Neutrophil (primary cell): ENCODE measurements around the gene PCBD1.

ENCODE experiments used
- H3K27ac ChIP-seq: fragments of 200-600 bp; sonication (generic); 2 replicates; pipeline ENCODE4 v1.5.1; 2016; ENCODE audit warnings: mild to moderate bottlenecking, moderate library complexity
- H3K27me3 ChIP-seq: fragments of 200-600 bp; sonication (generic); 2 replicates; pipeline ENCODE4 v1.6.0; 2016; ENCODE audit warnings: mild to moderate bottlenecking
- H3K36me3 ChIP-seq: fragments of 200-600 bp; sonication (generic); 2 replicates; pipeline ENCODE4 v1.5.1; 2017
- H3K4me1 ChIP-seq, 2 experiments: fragments of 200-600 bp in 1 of 2; sonication (generic) in 1 of 2; 1 replicate in 1 of 2; 2 replicates in 1 of 2; pipeline versions ENCODE4 v1.5.1 to v1.6.1; 2013 to 2016; ENCODE audit warnings: low read depth in 1 of 2, low read length in 1 of 2, mild to moderate bottlenecking in 1 of 2, moderate library complexity in 1 of 2; ENCODE audit not compliant: control insufficient read depth in 1 of 2, insufficient read depth in 1 of 2
- H3K4me3 ChIP-seq, 2 experiments: fragments of 200-600 bp in 1 of 2; sonication (generic) in 1 of 2; 1 replicate in 1 of 2; 2 replicates in 1 of 2; pipeline ENCODE4 v1.5.1; 2013 to 2016; ENCODE audit warnings: low read depth in 1 of 2, low read length in 1 of 2, mild to moderate bottlenecking in 1 of 2, moderate library complexity in 1 of 2
- H3K9me3 ChIP-seq: fragments of 200-600 bp; sonication (generic); 2 replicates; pipeline ENCODE4 v1.5.1; 2016
- CTCF ChIP-seq: fragments of 200-600 bp; sonication (generic); IDR thresholded peaks from 2 replicates; pipeline ENCODE4 v1.5.1; 2016; ENCODE audit warnings: antibody characterized with exemption

The PCBD1 gene

DNA sequence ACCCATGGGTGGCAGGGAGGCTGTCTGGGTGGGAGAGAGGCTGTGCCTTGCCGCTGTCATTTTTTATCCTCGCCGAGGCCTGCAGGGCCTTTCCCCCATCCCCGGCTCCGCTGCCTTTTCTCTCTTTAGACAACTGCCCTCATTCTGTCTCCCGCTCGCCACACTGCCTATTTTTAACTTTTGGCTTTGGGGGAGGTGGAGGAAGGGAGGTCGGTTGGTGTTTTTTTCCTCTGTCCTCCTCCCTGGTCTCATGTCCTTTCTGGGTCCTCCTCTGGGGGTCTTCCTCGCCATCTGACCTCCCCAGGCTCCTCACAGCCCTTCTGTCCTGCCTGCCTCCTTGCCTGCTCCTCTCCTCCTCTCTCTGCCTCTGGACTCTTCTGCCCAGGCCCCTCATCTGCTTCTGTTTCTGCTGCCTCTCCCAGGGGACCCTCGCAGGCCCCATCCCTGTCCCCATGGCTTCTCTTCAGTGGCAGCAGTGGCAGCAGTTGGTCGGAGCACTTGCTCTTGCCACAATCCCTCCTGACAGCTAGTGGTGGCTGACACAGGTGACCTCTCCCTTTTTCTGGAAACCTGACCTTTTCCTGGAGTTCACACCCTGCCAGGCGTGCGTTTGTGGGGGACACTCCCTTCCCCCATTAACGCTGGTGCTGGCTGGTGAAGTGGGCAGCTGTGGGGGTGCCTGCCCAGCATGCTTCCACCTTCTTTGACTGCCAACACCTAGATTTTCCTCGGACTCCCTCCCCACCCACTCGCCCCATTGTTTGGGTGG lies 19.5 kb upstream of the PCBD1 start:
- H3K27me3 ChIP-seq, result no peaks in the 10 kb centered on the region
- H3K4me1 ChIP-seq, result no peaks in the 10 kb centered on the region
- no peaks in the 10 kb centered on the region for H3K36me3 ChIP-seq
- no peak for TF ChIP-seq CTCF
- no peak overlapping the region for H3K27ac ChIP-seq
- no peak overlapping the region for H3K4me3 ChIP-seq
- H3K9me3 ChIP-seq, result no peaks in the 10 kb centered on the region

GRCh38 chr10:70906953-70907636 lies 18.7 kb upstream of the PCBD1 start:
- Histone ChIP-seq H3K36me3 (no peaks in the 10 kb centered on the region), H3K27me3 (no peaks in the 10 kb centered on the region), H3K4me1 (no peaks in the 10 kb centered on the region), H3K9me3 (no peaks in the 10 kb centered on the region), H3K4me3 (no peak overlapping the region), H3K27ac (no peak overlapping the region)
- TF ChIP-seq CTCF, result no peak

GRCh38 chr10:70906031-70906783 lies 17.8 kb upstream of the PCBD1 start:
- no peaks in the 10 kb centered on the region for H3K27me3 ChIP-seq

DNA sequence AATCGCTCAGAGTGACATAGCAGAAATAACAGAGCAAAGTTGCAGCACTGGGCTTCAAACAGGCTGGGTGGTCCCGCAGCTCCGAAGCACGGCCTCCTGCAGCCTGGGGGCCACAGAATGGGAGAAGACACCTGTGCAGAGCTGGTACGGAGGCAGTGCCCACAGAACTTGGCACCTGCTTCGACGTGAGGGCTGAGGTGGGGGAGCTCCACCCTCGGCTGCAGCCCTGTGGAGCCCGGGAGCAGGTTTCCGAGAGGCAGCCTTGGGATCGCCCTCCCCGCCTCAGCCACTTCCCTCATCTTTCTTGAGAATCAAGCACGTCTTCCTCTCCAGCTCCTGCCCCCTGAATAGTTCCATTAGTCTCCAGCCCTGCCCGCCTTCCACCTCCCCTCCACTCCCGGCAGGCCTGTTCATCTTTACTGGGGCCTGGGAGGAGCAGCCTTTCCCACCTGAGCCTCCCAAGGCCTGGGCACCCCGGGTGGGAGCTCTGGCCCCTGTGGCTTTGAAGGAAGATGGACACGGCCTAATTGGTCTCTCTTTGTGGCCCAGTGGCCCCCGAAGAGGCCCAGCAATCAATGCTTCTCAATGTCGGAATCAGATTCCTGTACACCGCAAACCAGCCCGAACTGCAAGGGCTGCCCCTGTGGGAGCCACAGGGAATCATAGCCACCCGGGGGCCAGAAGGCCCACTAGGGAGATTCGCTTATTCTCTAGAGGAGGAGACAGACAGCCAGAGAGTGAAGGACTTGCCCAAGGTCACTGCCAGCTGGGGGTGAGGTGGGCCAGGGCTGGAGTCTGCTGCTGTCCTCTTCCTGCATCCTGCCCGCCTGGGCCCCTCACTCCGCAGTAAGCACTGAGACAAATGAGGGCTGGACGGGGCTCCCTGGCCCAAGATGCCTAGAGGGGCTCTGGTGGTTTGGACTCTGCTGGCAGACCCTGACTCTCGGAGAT lies 17.0 kb upstream of the PCBD1 start:
- no peak for TF ChIP-seq CTCF
- Histone ChIP-seq H3K4me1 (no peaks in the 10 kb centered on the region), H3K27me3 (no peaks in the 10 kb centered on the region), H3K4me3 (no peak overlapping the region), H3K36me3 (no peaks in the 10 kb centered on the region), H3K9me3 (no peaks in the 10 kb centered on the region), H3K27ac (no peak overlapping the region)

More at GRCh38 chr10:70906031-70906783, 17.8 kb upstream of the PCBD1 start:
- Histone ChIP-seq H3K36me3 (no peaks in the 10 kb centered on the region), H3K4me3 (no peak overlapping the region), H3K4me1 (no peaks in the 10 kb centered on the region), H3K27ac (no peak overlapping the region), H3K9me3 (no peaks in the 10 kb centered on the region)
- TF ChIP-seq CTCF, result no peak
